NCI-H2081 treated with DMSO at 0.1 percent for 48 hours (cell line): ENCODE data around the gene ENAM.
"Not testable (repeated sequence)": the region's sequence is repeated elsewhere in the genome, so short reads cannot be mapped to it uniquely, and the experiment has no call there.

Experiments used
- DNase-seq: peaks from one replicate; lab custom pipeline; 2025; lab: John Stamatoyannopoulos, UW

ENAM gene

GRCh38 chr4:70629469-70630090 lies 1.0 kb downstream of the ENAM start:
- no peak for DNase-seq

GRCh38 chr4:70630162-70630561 lies 1.6 kb downstream of the ENAM start:
- DNase-seq: no peak

- DNase-seq: no peak
Measured at GRCh38 chr4:70632028-70632427, 3.5 kb downstream of the ENAM start.

GRCh38 chr4:70634482-70634881 lies 5.9 kb downstream of the ENAM start:
- DNase-seq: no peak

GRCh38 chr4:70637239-70637913 lies 8.8 kb downstream of the ENAM start:
- no peak for DNase-seq

GRCh38 chr4:70640192-70640591 lies 11.6 kb downstream of the ENAM start:
- DNase-seq: no peak

GRCh38 chr4:70650741-70651140 lies 22.2 kb downstream of the ENAM start:
- not testable (repeated sequence) for DNase-seq

GRCh38 chr4:70651864-70652506 lies 23.4 kb downstream of the ENAM start:
- DNase-seq: no peak

- DNase-seq: no peak
Measured at GRCh38 chr4:70654605-70655011, 26.1 kb downstream of the ENAM start.

- no peak for DNase-seq
Measured at GRCh38 chr4:70657326-70657725, 28.8 kb downstream of the ENAM start.

- no peak for DNase-seq
Measured at GRCh38 chr4:70658418-70658817, 29.9 kb downstream of the ENAM start.

GRCh38 chr4:70660106-70660505 lies 31.6 kb downstream of the ENAM start:
- no peak for DNase-seq

GRCh38 chr4:70661309-70661922 lies 32.9 kb downstream of the ENAM start:
- not testable (repeated sequence) for DNase-seq

GRCh38 chr4:70666369-70666768 lies 37.8 kb downstream of the ENAM start, which contains the start of gene JCHAIN:
Gene JCHAIN (minus strand): TSS chr4:70666508. CDS start chr4:70666490, 18 bp downstream.
- DNase-seq: no peak

- DNase-seq: no peak
Measured at GRCh38 chr4:70667740-70668535, 39.4 kb downstream of the ENAM start.

GRCh38 chr4:70670332-70671014 lies 41.9 kb downstream of the ENAM start:
- DNase-seq: no peak

GRCh38 chr4:70671091-70671490 lies 42.5 kb downstream of the ENAM start:
- DNase-seq: no peak

GRCh38 chr4:70674191-70674590 lies 45.6 kb downstream of the ENAM start:
- no peak for DNase-seq

GRCh38 chr4:70674731-70675130 lies 46.2 kb downstream of the ENAM start:
- no peak for DNase-seq

- no peak for DNase-seq
Measured at GRCh38 chr4:70676554-70677090, 48.1 kb downstream of the ENAM start.

- DNase-seq: no peak
Measured at GRCh38 chr4:70678383-70678999, 49.9 kb downstream of the ENAM start.
